ENCODE results near the gene TDRD9.
A peak's percentile ranks its signal among the peaks of the same experiment; 100 is the strongest.
"Not testable (repeated sequence)": the region's sequence is repeated elsewhere in the genome, so short reads cannot be mapped to it uniquely, and the experiment has no call there.

Gene TDRD9

GRCh38 chr14:103928011-103928890, at the start of gene TDRD9:
TSS of gene TDRD9 (plus strand) at chr14:103928456. CDS start at chr14:103928510, 54 bp downstream.
- DNase-seq, result no peak

GRCh38 chr14:103879118-103879569, 49.1 kb upstream of the TDRD9 start:
- no peak for DNase-seq

- DNase-seq, result no peak
These were observed 48.5 kb upstream of the TDRD9 start for GRCh38 chr14:103879570-103880347.

- DNase-seq, result peak; percentile 36
These were observed 47.6 kb upstream of the TDRD9 start for GRCh38 chr14:103880348-103881267.

- no peak for DNase-seq
These were observed 46.7 kb upstream of the TDRD9 start for GRCh38 chr14:103881268-103882201.

GRCh38 chr14:103882503-103883262, 45.6 kb upstream of the TDRD9 start:
- no peak for DNase-seq

GRCh38 chr14:103883263-103883523, 45.1 kb upstream of the TDRD9 start:
- DNase-seq, result no peak

- no peak for DNase-seq
These were observed 43.4 kb upstream of the TDRD9 start for GRCh38 chr14:103884854-103885253.

GRCh38 chr14:103885509-103885932, 42.7 kb upstream of the TDRD9 start:
- DNase-seq, result no peak

GRCh38 chr14:103886304-103887169, 41.7 kb upstream of the TDRD9 start:
- no peak for DNase-seq

- no peak for DNase-seq
These were observed 41.1 kb upstream of the TDRD9 start for GRCh38 chr14:103887170-103887501.

GRCh38 chr14:103887557-103888115, 40.6 kb upstream of the TDRD9 start:
- DNase-seq, result no peak

- DNase-seq, result not testable (repeated sequence)
These were observed 39.3 kb upstream of the TDRD9 start for GRCh38 chr14:103889002-103889312.

- no peak for DNase-seq
These were observed 38.8 kb upstream of the TDRD9 start for GRCh38 chr14:103889313-103890051.

- DNase-seq, result no peak
These were observed 38.2 kb upstream of the TDRD9 start for GRCh38 chr14:103890052-103890371.

GRCh38 chr14:103890821-103891666, 37.2 kb upstream of the TDRD9 start:
- no peak for DNase-seq

GRCh38 chr14:103891667-103892215, 36.5 kb upstream of the TDRD9 start:
- no peak for DNase-seq

GRCh38 chr14:103892247-103892646, 36.0 kb upstream of the TDRD9 start:
- no peak for DNase-seq

All from NCI-H1092 (cell line).